HepG2 (cell line): ENCODE results near the gene SDK1. TPM values are rescaled to one million over a fixed set of nuclear protein-coding genes. Genes with fewer than 3 reads are reported as not detected.

Source experiments
- BCLAF1 ChIP-seq: fragments of 450-650 bp; IDR thresholded peaks from 2 replicates; pipeline ENCODE4 v1.6.1; 2017; ENCODE audit warnings: mild to moderate bottlenecking
- GTF2F1 ChIP-seq: fragments of 150-350 bp; IDR thresholded peaks from 2 replicates; pipeline ENCODE4 v1.6.1; 2014; ENCODE audit warnings: low read length
- KDM4B ChIP-seq: sonication (generic); formaldehyde crosslinking; IDR thresholded peaks from 2 replicates; pipeline ENCODE4 v1.4.0; 2020; ENCODE audit warnings: missing genetic modification reagents
- MTA1 ChIP-seq: sonication (generic); formaldehyde crosslinking; IDR thresholded peaks from 2 replicates; pipeline ENCODE4 v1.4.0; 2020; ENCODE audit warnings: missing genetic modification reagents, mild to moderate bottlenecking, borderline replicate concordance
- REXO4 ChIP-seq: sonication (generic); formaldehyde crosslinking; IDR thresholded peaks from 2 replicates; pipeline ENCODE4 v1.8.0; 2022; ENCODE audit warnings: missing genetic modification reagents, mild to moderate bottlenecking, borderline replicate concordance
- SETDB1 ChIP-seq: sonication (generic); formaldehyde crosslinking; IDR thresholded peaks from 2 replicates; pipeline ENCODE4 v1.5.1; 2020; ENCODE audit warnings: missing genetic modification reagents, mild to moderate bottlenecking, borderline replicate concordance
- ZBTB2 ChIP-seq: sonication (generic); formaldehyde crosslinking; IDR thresholded peaks from 2 replicates; pipeline ENCODE4 v1.8.0; 2022; ENCODE audit warnings: low read depth, missing genetic modification reagents
- ZFYVE20 ChIP-seq: sonication (generic); formaldehyde crosslinking; IDR thresholded peaks from 2 replicates; pipeline ENCODE4 v1.8.0; 2023; ENCODE audit warnings: low read depth, mild to moderate bottlenecking, moderate library complexity, missing genetic modification reagents, borderline replicate concordance
- ZNF326 ChIP-seq: sonication (generic); formaldehyde crosslinking; IDR thresholded peaks from 2 replicates; pipeline ENCODE4 v1.4.0; 2020; ENCODE audit warnings: missing genetic modification reagents, borderline replicate concordance
- ZNF510 ChIP-seq: sonication (generic); formaldehyde crosslinking; IDR thresholded peaks from 2 replicates; pipeline ENCODE4 v1.4.0; 2020; ENCODE audit warnings: low read depth, mild to moderate bottlenecking, missing genetic modification reagents
- ZNF878 ChIP-seq: sonication (generic); formaldehyde crosslinking; IDR thresholded peaks from 2 replicates; pipeline ENCODE4 v1.8.1; 2023; ENCODE audit warnings: mild to moderate bottlenecking, missing genetic modification reagents, moderate library complexity
- polyA plus RNA-seq, 8 experiments: library from polyadenylated mRNA; depleted of rRNA in 3 of 8; stranded (reverse) in 7 of 8; unstranded in 1 of 8; fragments of >200 nt; fragmentation: Illumina TruSeq in 4 of 8; extraction: Trizol in 4 of 8; gene quantifications; 2 replicates each; pipeline versions ENCODE4 v1.2.1 to v1.2.3, GENCODE V29; 2011 to 2016; ENCODE audit warnings: low read depth in 4 of 8, missing spikeins in 1 of 8, mixed read lengths in 1 of 8; ENCODE audit not compliant: insufficient read depth in 1 of 8
- total RNA-seq, 5 experiments: library from RNA; depleted of rRNA; stranded (reverse); fragments of >200 nt; fragmentation: Illumina TruSeq; extraction: Trizol; gene quantifications; 2 replicates each; pipeline ENCODE4 v1.2.3, GENCODE V29; 2016; ENCODE audit warnings: low read depth in 1 of 5

The SDK1 gene
- total and polyA plus RNA-seq, 2 of the 13 experiments (the other 11 are each of a cell fraction or from before 2014, with no cell fraction given): 0.35 to 2.4 TPM

- TF ChIP-seq ZNF878 (CRISPR knock-in tag) (no peak), MTA1 (CRISPR knock-in tag) (no peak), REXO4 (no peak), ZNF326 (no peak), ZBTB2 (CRISPR knock-in tag) (no peak), ZFYVE20 (no peak), BCLAF1 (no peak), SETDB1 (CRISPR knock-in tag) (no peak), ZNF510 (CRISPR knock-in tag) (no peak), GTF2F1 (no peak), KDM4B (CRISPR knock-in tag) (no peak)
These were observed 429.2 kb downstream of the SDK1 start (continued) for GRCh38 chr7:3730276-3730675.
